Stimulated activated CD4-positive, alpha-beta T cell treated with anti-CD3 and anti-CD28 coated beads, Interleukin-1b, Interleukin-23, amount 100 ng/mL, for 4 hours (primary cell): Measurements from ENCODE around the gene MUC5B.

Experiments
- DNase-seq, 2 donors: peaks; one replicate each; pipeline ENCODE4 v3.0.0-alpha.2; 2020; ENCODE audit warnings: low read depth in 2 of 2

The MUC5B gene

GRCh38 chr11:1192741-1193325 lies 30.0 kb upstream of the MUC5B start:
- no peak for DNase-seq

DNA sequence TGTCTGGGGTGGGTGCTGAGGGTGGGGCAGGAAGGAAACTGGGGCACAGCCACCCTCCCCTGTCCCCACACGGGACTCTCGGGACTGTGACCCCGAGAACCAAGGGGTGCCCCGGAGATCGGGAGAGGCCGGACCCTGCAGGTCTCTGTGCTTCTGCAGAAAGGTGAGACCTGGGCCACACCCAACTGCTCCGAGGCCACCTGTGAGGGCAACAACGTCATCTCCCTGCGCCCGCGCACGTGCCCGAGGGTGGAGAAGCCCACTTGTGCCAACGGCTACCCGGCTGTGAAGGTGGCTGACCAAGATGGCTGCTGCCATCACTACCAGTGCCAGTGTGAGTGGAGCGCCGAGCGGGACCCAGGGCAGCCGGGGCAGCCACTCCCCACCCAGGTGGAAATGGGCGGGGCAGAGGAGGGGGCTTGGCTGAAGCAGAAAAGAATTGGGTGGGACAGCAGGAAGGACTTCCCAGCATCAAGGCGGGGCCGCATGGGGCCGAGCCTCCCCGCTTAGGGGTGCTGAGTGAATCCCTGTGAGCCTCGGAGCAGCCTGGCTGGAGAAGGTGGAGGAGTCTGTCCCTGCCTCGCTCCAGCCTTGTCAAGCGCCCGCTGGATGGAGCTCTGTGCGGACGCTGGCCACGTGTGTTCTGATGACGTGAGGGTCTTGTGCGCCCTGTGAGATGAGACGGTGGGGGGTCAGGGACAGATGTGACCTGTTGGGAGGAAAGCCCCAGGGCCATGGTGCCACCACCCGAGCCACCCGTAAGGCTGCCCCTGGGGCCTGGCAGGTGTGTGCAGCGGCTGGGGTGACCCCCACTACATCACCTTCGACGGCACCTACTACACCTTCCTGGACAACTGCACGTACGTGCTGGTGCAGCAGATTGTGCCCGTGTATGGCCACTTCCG lies 29.3 kb upstream of the MUC5B start:
- no peak for DNase-seq

GRCh38 chr11:1194231-1194976 lies 28.5 kb upstream of the MUC5B start:
- DNase-seq: no peak

DNA sequence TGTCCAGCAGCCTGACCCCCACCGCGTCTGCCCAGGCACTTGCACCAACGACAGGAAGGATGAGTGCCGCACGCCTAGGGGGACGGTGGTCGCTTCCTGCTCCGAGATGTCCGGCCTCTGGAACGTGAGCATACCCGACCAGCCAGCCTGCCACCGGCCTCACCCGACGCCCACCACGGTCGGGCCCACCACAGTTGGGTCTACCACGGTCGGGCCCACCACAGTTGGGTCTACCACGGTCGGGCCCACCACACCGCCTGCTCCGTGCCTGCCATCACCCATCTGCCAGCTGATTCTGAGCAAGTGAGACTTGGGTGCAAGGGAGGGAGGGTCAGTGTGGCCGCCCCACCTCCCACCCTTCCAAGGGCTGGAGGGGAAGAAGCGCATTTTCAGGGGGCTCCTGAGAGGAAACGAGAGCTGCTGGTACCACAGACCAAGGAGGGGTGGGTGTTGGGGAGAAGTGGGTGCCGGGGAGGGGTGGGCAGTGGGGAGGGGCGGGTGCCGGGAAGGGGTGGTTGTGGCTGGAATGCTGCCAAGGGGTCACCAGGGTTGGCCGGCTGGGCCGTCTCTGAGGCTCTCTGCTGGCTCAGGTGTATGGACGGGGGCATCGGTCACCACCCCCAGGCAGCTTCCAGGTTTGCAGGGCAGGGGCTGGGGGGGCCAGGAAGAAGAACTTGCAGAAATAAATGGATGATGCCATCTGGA lies 27.7 kb upstream of the MUC5B start:
- DNase-seq: no peak

DNA sequence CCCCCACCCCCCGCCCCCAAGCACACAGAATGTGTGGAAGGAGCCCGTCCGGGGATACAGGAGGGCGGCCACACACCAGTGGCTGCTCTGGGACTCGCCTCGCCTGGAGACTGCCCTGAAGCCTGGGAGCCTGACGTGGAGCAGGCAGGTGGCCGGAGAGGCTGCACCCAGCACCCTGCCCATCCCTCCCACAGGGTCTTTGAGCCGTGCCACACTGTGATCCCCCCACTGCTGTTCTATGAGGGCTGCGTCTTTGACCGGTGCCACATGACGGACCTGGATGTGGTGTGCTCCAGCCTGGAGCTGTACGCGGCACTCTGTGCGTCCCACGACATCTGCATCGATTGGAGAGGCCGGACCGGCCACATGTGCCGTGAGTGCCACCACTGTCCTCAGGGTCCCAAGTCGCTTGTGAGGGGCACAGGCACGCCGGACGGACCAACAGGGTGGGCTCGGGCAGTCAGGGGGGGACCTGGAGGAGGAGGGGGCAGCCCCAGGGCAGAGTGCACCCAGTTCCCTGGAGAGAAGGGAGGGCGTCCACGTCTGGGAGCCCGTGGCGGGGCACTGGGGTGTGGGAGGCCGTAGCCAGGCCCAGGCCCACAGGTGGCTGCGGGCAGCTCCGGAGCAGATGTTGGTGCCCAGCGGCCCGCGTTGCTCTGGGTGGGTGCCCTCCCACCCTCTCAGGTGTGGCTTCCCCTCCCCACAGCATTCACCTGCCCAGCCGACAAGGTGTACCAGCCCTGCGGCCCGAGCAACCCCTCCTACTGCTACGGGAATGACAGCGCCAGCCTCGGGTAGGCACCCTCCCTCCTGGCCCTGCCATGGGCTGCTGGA lies 27.0 kb upstream of the MUC5B start:
- DNase-seq: no peak

- no peak for DNase-seq
These were observed 26.1 kb upstream of the MUC5B start for GRCh38 chr11:1196516-1197391.

- DNase-seq: no peak
These were observed 25.4 kb upstream of the MUC5B start for GRCh38 chr11:1197431-1197885.

DNA sequence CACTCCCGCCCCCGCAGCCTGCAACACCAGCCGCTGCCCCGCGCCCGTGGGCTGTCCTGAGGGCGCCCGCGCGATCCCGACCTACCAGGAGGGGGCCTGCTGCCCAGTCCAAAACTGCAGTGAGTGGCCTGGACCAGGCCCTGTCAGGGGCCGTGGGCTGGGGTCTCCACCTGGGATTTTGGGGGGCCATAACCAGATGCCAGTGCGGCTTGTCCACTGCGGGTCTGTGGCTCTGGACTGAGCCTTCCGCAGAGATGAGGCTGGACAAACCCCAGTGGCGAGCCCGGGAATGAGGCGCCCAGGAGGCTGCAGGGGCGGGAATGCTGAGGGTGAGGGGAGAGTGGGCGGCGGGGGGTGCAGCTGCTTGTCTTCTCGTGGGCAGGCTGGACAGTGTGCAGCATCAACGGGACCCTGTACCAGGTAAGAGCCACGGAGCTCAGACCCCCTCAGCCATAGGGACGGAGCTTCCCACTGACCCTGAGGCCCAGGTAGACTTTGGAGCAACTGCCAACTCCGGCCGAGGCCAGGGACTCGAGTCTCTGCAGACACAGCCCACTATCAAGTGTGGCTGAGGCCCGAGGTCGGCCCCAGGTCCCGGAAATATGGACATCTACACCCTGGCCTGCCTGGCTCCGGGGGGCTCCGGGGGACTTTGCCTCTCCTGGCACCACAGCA lies 24.8 kb upstream of the MUC5B start:
- no peak for DNase-seq

DNA sequence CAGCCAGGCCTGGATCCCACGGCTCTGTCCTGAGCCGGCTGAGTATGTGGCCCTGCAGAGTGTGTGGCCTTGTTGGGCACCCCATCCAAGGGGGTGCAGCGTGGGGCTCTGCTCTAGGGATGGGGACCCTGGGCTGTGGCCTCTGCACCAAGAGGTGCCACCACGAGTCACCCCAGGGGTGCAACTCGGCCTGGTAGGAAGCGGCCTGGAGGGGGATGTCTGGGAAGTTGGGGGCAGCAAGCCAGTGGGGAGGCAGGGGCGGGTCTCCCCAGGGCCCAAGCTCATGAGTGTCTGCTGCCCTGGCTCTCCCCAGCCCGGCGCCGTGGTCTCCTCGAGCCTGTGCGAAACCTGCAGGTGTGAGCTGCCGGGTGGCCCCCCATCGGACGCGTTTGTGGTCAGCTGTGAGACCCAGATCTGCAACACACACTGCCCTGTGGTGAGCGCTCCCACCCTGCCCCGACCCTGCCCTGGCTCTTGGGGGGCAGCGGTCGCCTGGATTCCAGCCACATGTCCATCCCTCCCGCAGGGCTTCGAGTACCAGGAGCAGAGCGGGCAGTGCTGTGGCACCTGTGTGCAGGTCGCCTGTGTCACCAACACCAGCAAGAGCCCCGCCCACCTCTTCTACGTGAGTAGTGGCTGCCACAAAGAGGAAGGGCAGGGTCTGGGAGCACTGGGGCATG lies 24.2 kb upstream of the MUC5B start:
- DNase-seq: no peak

DNA sequence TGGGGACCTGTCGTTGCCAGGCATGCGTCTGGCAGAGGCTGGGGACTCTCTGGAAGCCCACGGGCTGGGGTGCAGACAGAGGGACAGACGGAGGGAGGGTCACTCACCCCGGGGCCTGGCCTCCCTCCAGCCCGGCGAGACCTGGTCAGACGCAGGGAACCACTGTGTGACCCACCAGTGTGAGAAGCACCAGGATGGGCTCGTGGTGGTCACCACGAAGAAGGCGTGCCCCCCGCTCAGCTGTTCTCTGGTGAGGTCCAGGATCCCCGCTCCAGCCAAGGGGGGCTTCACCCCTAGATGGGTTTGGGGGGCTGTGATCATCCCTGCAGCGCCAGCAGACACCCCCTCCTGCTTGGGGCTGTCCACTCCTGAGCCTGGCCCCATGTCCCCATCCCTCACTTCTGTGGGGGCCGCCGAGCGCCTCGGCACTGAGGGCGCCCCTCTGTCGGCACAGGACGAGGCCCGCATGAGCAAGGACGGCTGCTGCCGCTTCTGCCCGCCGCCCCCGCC lies 23.6 kb upstream of the MUC5B start:
- DNase-seq: no peak

DNA sequence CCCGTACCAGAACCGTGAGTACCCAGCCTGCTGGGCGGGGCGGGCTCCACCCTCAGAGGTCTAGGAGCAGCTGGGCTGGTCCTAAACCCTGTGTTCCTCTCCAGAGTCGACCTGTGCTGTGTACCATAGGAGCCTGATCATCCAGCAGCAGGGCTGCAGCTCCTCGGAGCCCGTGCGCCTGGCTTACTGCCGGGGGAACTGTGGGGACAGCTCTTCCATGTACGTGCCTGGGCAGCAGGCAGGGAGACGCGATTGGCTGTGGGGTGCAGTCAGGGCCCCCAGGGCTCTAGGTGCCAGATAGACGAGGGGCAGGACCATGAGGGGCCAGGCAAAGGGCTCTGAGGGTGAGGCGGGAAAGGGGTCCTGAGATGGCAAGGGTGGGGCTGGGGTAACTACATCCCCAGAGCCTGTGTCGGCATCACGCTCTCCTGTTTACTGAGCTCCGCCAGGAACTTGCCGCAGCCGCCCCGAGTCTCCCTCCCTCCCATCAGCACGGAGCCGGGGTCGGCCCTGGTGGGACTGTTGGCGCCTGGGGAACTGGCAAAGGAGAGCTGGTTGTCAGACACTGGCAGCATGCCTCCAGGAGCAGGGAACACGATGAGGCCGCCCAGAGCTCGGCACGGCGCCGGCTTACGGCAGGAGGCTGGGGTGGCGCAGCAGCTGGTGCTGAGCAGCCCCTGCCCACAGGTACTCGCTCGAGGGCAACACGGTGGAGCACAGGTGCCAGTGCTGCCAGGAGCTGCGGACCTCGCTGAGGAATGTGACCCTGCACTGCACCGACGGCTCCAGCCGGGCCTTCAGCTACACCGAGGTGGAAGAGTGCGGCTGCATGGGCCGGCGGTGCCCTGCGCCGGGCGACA lies 22.9 kb upstream of the MUC5B start:
- no peak for DNase-seq

DNA sequence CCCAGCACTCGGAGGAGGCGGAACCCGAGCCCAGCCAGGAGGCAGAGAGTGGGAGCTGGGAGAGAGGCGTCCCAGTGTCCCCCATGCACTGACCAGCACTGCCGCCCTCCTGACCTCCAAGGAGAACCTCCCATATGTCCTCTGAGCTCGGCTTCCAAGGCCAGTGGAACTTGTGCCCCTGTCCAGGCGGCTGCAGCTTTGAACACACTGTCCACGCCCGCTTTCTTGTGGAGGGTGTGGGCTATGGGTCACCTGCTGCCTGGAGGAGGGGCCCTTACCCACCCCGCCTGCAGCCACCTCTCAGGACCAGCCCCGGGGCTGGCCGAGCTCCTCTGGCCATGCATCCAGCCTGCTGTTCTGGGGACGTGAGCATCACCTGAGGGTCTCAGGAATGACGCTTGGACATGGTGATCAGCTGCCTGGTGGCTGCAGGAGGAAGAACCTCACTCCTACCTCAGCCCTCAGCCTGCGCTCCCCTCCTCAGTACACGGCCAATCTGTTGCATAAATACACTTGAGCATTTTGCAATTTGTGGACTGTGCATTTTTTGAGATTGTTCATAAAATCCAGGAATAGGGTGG lies 22.2 kb upstream of the MUC5B start:
- no peak for DNase-seq

- DNase-seq: no peak
These were observed 21.3 kb upstream of the MUC5B start for GRCh38 chr11:1201395-1202153.

DNA sequence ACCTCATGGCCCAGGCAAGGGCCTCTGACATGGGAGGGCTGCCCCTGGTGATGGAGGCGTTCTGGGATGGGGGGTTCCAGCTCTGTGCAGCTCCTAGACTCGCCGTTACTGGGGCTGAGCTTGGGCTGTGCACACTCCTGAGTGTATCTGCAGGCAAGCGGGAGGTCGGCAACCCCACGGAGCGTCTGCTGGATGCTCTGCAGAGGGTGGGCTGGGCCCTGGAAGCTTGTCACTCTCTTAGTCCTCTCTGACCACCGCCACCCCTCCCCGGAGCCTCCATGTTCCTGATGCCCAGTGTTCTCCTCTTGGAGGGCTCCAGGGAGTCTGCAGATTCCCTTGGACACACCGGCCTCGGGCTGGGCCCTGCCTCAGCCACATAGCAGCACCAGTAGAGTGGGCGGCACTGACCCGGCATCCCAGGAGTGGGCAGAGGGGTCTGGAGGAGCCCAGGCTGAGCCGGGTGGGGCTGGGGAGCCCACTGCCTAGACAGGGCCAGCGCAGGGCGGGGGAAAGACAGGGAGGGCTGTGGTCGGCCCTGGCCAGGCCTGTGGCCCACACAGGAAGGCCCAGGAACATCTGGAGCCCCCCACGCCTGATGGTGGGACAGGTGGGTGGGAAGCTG lies 20.6 kb upstream of the MUC5B start:
- no peak for DNase-seq

DNA sequence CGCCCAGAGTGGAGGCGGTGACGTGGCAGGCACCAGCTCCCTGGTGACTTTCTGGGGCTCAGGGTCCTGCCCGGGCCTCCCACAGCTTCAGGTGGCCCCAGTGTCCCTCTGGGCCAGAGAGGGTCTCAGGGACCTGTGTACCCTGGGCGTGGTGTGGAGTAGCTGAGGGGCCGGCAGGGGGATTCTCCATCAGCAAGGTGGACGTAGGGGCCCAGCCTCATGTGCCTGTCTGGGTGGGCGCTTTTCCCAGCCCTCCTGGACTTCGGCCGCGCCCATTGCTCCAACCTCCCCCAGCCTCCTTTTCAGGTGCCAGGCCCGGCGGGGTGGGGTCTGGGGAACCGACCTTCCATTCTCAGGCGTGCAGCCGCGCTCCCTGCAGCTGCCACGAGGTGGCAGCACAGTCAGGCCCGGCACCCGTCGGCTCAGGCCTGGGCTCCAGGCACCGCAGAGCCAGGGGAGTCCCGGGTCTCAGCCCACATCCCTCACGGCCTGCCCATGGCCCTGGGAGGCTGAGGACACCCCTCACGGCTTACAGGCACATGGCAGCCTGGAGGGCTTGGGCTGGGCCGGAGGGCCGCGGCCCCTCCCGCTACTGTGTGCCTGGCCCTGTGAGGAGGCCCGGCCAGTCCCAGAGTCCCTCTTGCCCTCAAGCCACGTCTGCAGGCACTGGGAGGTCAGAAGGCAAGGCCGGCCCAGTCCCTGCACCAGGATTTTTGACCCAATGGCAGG lies 19.9 kb upstream of the MUC5B start:
- DNase-seq: peak; percentile 49 to 62
